Endodermal cell (in vitro differentiated cells): ENCODE data around the gene RAB7A. TPM values are rescaled to one million over a fixed set of nuclear protein-coding genes. Genes with fewer than 3 reads are reported as not detected.
A peak's percentile ranks its signal among the peaks of the same experiment; 100 is the strongest.

Source experiments
- DNase-seq: peaks from one replicate; pipeline ENCODE4 v3.0.0-alpha.2; 2017
- H3K27ac ChIP-seq: 2 replicates; pipeline ENCODE4 v1.5.1; 2013; ENCODE audit warnings: mild to moderate bottlenecking, low read depth, low read length, moderate library complexity
- H3K27me3 ChIP-seq: 2 replicates; pipeline ENCODE4 v1.6.1; 2013; ENCODE audit warnings: mild to moderate bottlenecking, low read length, moderate library complexity; ENCODE audit not compliant: insufficient read depth, control insufficient read depth, poor library complexity, severe bottlenecking
- H3K36me3 ChIP-seq: 2 replicates; pipeline ENCODE4 v1.7.0; 2013; ENCODE audit warnings: mild to moderate bottlenecking, low read length, moderate library complexity; ENCODE audit not compliant: control insufficient read depth, insufficient read depth
- H3K4me1 ChIP-seq: one replicate; pipeline ENCODE4 v1.7.0; 2013; ENCODE audit warnings: low read length; ENCODE audit not compliant: control insufficient read depth, insufficient read depth
- H3K4me3 ChIP-seq: 2 replicates; pipeline ENCODE4 v1.5.1; 2013; ENCODE audit warnings: mild to moderate bottlenecking, low read length, moderate library complexity
- H3K9ac ChIP-seq: 2 replicates; pipeline ENCODE4 v1.6.1; 2013; ENCODE audit warnings: mild to moderate bottlenecking, low read length, moderate library complexity; ENCODE audit not compliant: poor library complexity, severe bottlenecking; ENCODE audit errors: extremely low read depth
- H3K9me3 ChIP-seq: 2 replicates; pipeline ENCODE4 v1.6.1; 2013; ENCODE audit warnings: mild to moderate bottlenecking, low read length, moderate library complexity; ENCODE audit not compliant: control insufficient read depth
- H3K27ac Mint-ChIP-seq: 2 replicates; pipeline ENCODE4 v1.8.0; 2020; ENCODE audit warnings: mixed read lengths
- H3K27me3 Mint-ChIP-seq: 2 replicates; pipeline ENCODE4 v1.8.0; 2021; ENCODE audit warnings: mild to moderate bottlenecking, mixed read lengths; ENCODE audit not compliant: insufficient read depth
- H3K36me3 Mint-ChIP-seq: 2 replicates; pipeline ENCODE4 v1.8.0; 2020; ENCODE audit warnings: low read depth, mixed read lengths
- H3K4me1 Mint-ChIP-seq: 2 replicates; pipeline ENCODE4 v1.8.0; 2020; ENCODE audit warnings: mixed read lengths
- H3K4me3 Mint-ChIP-seq: 2 replicates; pipeline ENCODE4 v1.8.0; 2020; ENCODE audit warnings: mild to moderate bottlenecking, moderate library complexity, mixed read lengths
- H3K9me3 Mint-ChIP-seq: 2 replicates; pipeline ENCODE4 v1.8.0; 2020; ENCODE audit warnings: mild to moderate bottlenecking, mixed read lengths
- WGBS, 2 experiments: methylation state at CpG; one replicate each; pipeline versions ENCODE4 v1.1.5 to v1.1.7; 2013; ENCODE audit warnings: missing lambda C conversion rate in 2 of 2, mixed read lengths in 1 of 2; ENCODE audit not compliant: insufficient coverage in 1 of 2, insufficient read length in 1 of 2; 5-methylcytosine and 5-hydroxymethylcytosine counted together
- total RNA-seq, 2 donors: library from RNA; stranded (reverse); fragmentation: NEBNext Ultra II Directional in 1 of 2; extraction: Animal tissue kit (Norgen Biotek cat#: 25700) in 1 of 2; gene quantifications; 2 replicates in 1 of 2; 3 replicates in 1 of 2; pipeline ENCODE4 v1.2.1, GENCODE V29; 2021
- TF ChIP-seq, protein P1 (sequence below): fragments of 200-600 bp; sonication (generic); conservative IDR thresholded peaks from 2 replicates; pipeline ENCODE4 v1.5.0; 2021; ENCODE audit warnings: antibody characterized with exemption, mild to moderate bottlenecking

The RAB7A gene
- total RNA-seq, 2 donors from 2014 or later, result 166 to 194 TPM

DNA sequence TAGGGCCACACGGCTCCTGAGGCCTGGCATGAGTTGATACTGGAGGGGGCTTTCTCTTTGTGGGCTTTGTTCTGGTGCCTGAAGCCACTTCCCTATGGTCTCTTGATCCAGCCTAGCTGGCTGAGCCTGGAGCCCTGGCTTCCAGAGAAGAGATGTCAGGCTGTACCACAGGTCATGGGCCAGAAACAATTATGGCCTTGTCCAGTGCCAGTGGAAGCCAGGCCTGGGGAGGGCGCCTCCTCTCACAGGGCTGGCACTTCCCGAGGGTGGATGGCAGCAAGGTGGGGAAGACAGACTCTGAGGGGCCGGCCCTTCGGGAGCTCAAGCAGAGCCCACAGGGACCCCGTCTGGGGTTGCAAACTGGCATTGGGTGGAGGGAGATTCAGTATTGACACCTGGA, 118.5 kb downstream of the RAB7A start:
- H3K9me3 Mint-ChIP-seq, result peaks cover 20% of the 10 kb centered on the region
- 84 to 100% methylated on average over 3 to 6 of the region's 6 CpGs for WGBS, 2 experiments
- H3K4me1 ChIP-seq, result peaks cover 8% of the 10 kb centered on the region

DNA sequence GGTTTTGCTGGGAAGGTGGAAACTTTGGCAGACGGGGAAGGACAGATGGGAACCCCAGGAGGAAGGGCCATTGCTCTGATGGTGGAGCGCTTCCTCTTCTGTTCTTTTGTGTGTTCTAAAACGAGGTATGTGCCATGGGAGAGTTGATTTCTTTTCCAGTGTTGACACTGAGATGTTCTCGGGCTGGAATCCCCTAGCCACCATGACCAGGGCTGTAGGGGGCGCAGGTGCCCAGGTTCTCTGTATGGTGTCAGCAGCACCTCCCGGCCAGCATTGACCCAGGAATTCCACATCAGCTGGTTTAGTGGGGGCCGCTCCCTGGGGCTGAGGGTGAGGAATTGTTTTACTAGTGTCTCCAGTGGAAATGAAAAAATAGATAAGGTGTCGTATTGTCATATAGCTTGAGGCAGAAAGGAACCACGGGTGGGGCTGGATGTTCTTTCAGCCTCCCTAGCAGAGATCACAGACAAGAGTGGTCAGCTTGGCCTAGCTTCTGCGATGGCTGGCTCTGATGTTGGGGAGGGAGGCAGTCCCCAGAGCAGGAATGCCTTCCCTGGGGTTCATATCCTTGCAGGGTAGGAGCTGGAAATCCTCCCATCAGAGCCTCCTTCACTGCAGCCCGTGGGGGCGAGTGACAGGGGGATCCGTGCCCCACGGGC, 119.3 kb downstream of the RAB7A start:
- Mint-ChIP-seq H3K4me1 (peaks cover 24% of the 10 kb centered on the region), H3K4me3 (peak overlapping the region; percentile 15), H3K27me3 (peaks cover 2% of the 10 kb centered on the region), H3K9me3 (peaks cover 17% of the 10 kb centered on the region), H3K36me3 (peaks cover 12% of the 10 kb centered on the region), H3K27ac (peak overlapping the region; percentile 58)
- 50 to 64% methylated on average over 9 to 14 of the region's 14 CpGs for WGBS, 2 experiments
- peaks cover 8% of the 10 kb centered on the region for H3K4me1 ChIP-seq
- TF ChIP-seq, protein P1, sequence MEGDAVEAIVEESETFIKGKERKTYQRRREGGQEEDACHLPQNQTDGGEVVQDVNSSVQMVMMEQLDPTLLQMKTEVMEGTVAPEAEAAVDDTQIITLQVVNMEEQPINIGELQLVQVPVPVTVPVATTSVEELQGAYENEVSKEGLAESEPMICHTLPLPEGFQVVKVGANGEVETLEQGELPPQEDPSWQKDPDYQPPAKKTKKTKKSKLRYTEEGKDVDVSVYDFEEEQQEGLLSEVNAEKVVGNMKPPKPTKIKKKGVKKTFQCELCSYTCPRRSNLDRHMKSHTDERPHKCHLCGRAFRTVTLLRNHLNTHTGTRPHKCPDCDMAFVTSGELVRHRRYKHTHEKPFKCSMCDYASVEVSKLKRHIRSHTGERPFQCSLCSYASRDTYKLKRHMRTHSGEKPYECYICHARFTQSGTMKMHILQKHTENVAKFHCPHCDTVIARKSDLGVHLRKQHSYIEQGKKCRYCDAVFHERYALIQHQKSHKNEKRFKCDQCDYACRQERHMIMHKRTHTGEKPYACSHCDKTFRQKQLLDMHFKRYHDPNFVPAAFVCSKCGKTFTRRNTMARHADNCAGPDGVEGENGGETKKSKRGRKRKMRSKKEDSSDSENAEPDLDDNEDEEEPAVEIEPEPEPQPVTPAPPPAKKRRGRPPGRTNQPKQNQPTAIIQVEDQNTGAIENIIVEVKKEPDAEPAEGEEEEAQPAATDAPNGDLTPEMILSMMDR, result peak; percentile 69
- no peak overlapping the region for H3K27ac ChIP-seq
- H3K27me3 ChIP-seq, result no peaks in the 10 kb centered on the region
- peaks cover 10% of the 10 kb centered on the region for H3K36me3 ChIP-seq
- peak; percentile 86 for DNase-seq
- no peak overlapping the region for H3K4me3 ChIP-seq
- no peak overlapping the region for H3K9ac ChIP-seq
- peaks cover 18% of the 10 kb centered on the region for H3K9me3 ChIP-seq

More for the DNA sequence above, 118.5 kb downstream of the RAB7A start:
- Histone ChIP-seq H3K36me3 (peaks cover 10% of the 10 kb centered on the region), H3K27me3 (no peaks in the 10 kb centered on the region), H3K27ac (no peak overlapping the region), H3K4me3 (no peak overlapping the region), H3K9ac (no peak overlapping the region), H3K9me3 (peaks cover 23% of the 10 kb centered on the region)
- Mint-ChIP-seq H3K4me1 (peaks cover 28% of the 10 kb centered on the region), H3K27me3 (peaks cover 2% of the 10 kb centered on the region), H3K36me3 (peaks cover 12% of the 10 kb centered on the region), H3K27ac (no peak overlapping the region), H3K4me3 (no peak overlapping the region)
- DNase-seq, result no peak
- TF ChIP-seq, protein P1, result no peak

DNA sequence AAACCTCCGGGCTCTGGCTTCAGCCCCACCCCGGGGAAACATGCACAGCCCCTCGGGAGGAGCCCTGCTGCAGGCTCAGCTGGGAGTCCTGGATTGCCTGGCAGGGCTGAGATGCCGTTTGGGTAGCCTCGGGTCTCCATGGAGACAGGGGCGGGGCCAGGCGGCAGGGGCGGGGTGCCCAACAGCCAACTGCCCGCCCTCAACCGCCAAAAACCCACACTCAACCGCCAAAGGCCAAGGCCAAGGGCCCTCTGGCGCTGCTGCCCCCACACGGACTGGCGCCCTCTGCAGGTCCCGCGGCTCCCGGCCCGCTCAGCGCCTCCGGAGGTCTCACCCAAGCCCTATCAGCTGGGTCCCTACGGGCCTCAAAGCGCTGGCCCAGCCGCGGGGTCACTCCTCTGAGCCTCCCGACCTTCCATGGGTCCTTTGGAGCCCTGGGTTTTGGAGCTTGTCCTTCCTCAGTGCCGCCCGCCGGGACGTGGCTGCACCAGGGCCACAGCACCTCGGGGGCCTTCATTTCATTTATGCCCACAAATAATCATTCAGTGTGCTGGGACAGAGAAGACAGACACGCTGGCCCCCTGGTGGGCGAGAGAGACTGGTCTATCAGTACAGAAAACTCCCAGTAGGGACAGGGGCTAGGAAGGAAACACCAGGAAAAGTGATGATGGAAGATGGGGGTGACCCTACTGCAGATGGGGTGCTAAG, 119.9 kb downstream of the RAB7A start:
- peak overlapping the region; percentile 62 for H3K27ac Mint-ChIP-seq
- H3K36me3 Mint-ChIP-seq, result peaks cover 6% of the 10 kb centered on the region
- WGBS, 2 experiments, result 25 to 35% methylated on average over 17 to 32 of the region's 32 CpGs
- no peak overlapping the region for H3K4me3 ChIP-seq
- H3K27me3 Mint-ChIP-seq, result peaks cover 2% of the 10 kb centered on the region
- H3K4me1 Mint-ChIP-seq, result peaks cover 21% of the 10 kb centered on the region
- peaks cover 10% of the 10 kb centered on the region for H3K36me3 ChIP-seq
- H3K4me1 ChIP-seq, result peaks cover 8% of the 10 kb centered on the region
- H3K9me3 Mint-ChIP-seq, result peaks cover 10% of the 10 kb centered on the region
- peak overlapping the region; percentile 15 for H3K4me3 Mint-ChIP-seq
- H3K9ac ChIP-seq, result no peak overlapping the region
- TF ChIP-seq, protein P1, result peak; percentile 88
- H3K27me3 ChIP-seq, result no peaks in the 10 kb centered on the region
- H3K27ac ChIP-seq, result no peak overlapping the region
- DNase-seq, result peak; percentile 98
- peaks cover 11% of the 10 kb centered on the region for H3K9me3 ChIP-seq
